ENCODE measurements around the gene INS. TPM values are rescaled to one million over a fixed set of nuclear protein-coding genes. Genes with fewer than 3 reads are reported as not detected.

The INS gene
- total and polyA plus RNA-seq, 2 of the 13 experiments (the other 11 are each of a cell fraction or from before 2014, with no cell fraction given) = not detected

GRCh38 chr11:2138431-2139122 is 22.4 kb downstream of the INS start (continued):
- TF ChIP-seq POGK (CRISPR knock-in tag; conservative IDR thresholded peaks at IDR 0.05) (0 out of 2 replicates have a peak, but pooled peaks have one; percentile 21), POLR2AphosphoS5 (IDR thresholded peaks at IDR 0.05; ENCODE audit: low read depth, low read length) (peak; percentile 79), PRPF4 (IDR thresholded peaks at IDR 0.05; ENCODE audit: low read depth, low read length, poor library complexity, severe bottlenecking) (no peak), NFKBIZ (CRISPR knock-in tag; IDR thresholded peaks at IDR 0.05) (no peak), AGO2 (optimal IDR thresholded peaks at IDR 0.05; ENCODE audit: low read depth, low read length) (peak; percentile 96), ZNF883 (CRISPR knock-in tag; IDR thresholded peaks at IDR 0.05; ENCODE audit: not compliant biosample characterization) (peak; percentile 60), TCF12 (IDR thresholded peaks at IDR 0.05) (no peak), TCF12 (CRISPR knock-in tag; IDR thresholded peaks at IDR 0.05) (0 out of 2 replicates have a peak, but pooled peaks have one; percentile 56), YY1 (IDR thresholded peaks at IDR 0.05; ENCODE audit: insufficient read depth, insufficient replicate concordance, low read depth, low read length) (peak; percentile 5), NFE2L2 (IDR thresholded peaks at IDR 0.05; ENCODE audit: low read length) (no peak), ZGPAT (CRISPR knock-in tag; IDR thresholded peaks at IDR 0.05) (0 out of 2 replicates have a peak, but pooled peaks have one; percentile 28), SAFB2 (CRISPR knock-in tag; IDR thresholded peaks at IDR 0.05; ENCODE audit: borderline replicate concordance, low read depth) (peak; percentile 65; the same call in 1 of the 2 replicates), HNRNPK (IDR thresholded peaks at IDR 0.05; ENCODE audit: low read depth, low read length, poor library complexity, severe bottlenecking) (peak; percentile 71), JUNB (CRISPR knock-in tag; IDR thresholded peaks at IDR 0.05; ENCODE audit: borderline replicate concordance) (peak; percentile 41; the same call in 1 of the 2 replicates), ARNT2 (CRISPR knock-in tag; IDR thresholded peaks at IDR 0.05; ENCODE audit: low read depth) (0 out of 2 replicates have a peak, but pooled peaks have one; percentile 68), HES4 (CRISPR knock-in tag; IDR thresholded peaks at IDR 0.05; ENCODE audit: borderline replicate concordance) (no peak), ZC3H13 (CRISPR knock-in tag; IDR thresholded peaks at IDR 0.05) (peak; percentile 98), KDM1A (CRISPR knock-in tag; IDR thresholded peaks at IDR 0.05) (no peak), ZNF343 (CRISPR knock-in tag; IDR thresholded peaks at IDR 0.05) (0 out of 2 replicates have a peak, but pooled peaks have one; percentile 33)
- TF ChIP-seq, protein P1, sequence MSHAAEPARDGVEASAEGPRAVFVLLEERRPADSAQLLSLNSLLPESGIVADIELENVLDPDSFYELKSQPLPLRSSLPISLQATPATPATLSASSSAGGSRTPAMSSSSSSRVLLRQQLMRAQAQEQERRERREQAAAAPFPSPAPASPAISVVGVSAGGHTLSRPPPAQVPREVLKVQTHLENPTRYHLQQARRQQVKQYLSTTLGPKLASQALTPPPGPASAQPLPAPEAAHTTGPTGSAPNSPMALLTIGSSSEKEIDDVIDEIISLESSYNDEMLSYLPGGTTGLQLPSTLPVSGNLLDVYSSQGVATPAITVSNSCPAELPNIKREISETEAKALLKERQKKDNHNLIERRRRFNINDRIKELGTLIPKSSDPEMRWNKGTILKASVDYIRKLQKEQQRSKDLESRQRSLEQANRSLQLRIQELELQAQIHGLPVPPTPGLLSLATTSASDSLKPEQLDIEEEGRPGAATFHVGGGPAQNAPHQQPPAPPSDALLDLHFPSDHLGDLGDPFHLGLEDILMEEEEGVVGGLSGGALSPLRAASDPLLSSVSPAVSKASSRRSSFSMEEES (CRISPR knock-in tag; IDR thresholded peaks at IDR 0.05) = no peak
- TF ChIP-seq, protein P2, sequence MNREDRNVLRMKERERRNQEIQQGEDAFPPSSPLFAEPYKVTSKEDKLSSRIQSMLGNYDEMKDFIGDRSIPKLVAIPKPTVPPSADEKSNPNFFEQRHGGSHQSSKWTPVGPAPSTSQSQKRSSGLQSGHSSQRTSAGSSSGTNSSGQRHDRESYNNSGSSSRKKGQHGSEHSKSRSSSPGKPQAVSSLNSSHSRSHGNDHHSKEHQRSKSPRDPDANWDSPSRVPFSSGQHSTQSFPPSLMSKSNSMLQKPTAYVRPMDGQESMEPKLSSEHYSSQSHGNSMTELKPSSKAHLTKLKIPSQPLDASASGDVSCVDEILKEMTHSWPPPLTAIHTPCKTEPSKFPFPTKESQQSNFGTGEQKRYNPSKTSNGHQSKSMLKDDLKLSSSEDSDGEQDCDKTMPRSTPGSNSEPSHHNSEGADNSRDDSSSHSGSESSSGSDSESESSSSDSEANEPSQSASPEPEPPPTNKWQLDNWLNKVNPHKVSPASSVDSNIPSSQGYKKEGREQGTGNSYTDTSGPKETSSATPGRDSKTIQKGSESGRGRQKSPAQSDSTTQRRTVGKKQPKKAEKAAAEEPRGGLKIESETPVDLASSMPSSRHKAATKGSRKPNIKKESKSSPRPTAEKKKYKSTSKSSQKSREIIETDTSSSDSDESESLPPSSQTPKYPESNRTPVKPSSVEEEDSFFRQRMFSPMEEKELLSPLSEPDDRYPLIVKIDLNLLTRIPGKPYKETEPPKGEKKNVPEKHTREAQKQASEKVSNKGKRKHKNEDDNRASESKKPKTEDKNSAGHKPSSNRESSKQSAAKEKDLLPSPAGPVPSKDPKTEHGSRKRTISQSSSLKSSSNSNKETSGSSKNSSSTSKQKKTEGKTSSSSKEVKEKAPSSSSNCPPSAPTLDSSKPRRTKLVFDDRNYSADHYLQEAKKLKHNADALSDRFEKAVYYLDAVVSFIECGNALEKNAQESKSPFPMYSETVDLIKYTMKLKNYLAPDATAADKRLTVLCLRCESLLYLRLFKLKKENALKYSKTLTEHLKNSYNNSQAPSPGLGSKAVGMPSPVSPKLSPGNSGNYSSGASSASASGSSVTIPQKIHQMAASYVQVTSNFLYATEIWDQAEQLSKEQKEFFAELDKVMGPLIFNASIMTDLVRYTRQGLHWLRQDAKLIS (CRISPR knock-in tag; IDR thresholded peaks at IDR 0.05) = peak; percentile 100

Measured in HepG2 (cell line).